Measurements from ENCODE around the gene USP53. TPM values are rescaled to one million over a fixed set of nuclear protein-coding genes. Genes with fewer than 3 reads are reported as not detected.
"Not testable (repeated sequence)": the region's sequence is repeated elsewhere in the genome, so short reads cannot be mapped to it uniquely, and the experiment has no call there.

Gene USP53
- polyA plus RNA-seq, 10 donors = 7.5 to 13.9 (median 9.9) TPM

DNA sequence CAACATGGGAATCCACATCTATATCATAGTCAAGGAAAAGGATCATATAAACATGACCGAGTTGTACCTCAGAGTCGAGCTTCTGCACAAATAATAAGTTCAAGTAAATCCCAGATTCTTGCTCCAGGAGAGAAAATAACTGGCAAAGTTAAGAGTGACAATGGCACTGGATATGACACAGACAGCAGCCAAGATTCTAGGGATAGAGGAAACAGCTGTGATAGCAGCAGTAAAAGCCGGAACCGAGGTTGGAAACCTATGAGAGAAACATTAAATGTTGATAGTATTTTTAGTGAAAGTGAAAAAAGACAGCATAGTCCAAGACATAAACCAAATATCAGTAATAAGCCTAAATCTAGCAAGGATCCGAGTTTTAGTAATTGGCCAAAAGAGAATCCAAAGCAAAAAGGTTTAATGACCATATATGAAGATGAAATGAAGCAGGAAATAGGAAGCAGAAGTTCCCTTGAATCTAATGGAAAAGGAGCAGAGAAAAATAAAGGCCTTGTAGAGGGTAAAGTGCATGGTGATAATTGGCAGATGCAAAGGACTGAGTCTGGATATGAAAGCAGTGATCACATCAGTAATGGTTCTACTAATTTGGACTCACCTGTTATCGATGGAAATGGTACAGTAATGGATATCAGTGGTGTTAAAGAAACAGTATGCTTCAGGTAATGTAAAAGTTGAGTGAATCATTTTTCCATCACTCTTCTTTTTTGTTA lies 59.0 kb downstream of the USP53 start:
- DNase-seq = peak in 1 of 3 donors; percentile 4

DNA sequence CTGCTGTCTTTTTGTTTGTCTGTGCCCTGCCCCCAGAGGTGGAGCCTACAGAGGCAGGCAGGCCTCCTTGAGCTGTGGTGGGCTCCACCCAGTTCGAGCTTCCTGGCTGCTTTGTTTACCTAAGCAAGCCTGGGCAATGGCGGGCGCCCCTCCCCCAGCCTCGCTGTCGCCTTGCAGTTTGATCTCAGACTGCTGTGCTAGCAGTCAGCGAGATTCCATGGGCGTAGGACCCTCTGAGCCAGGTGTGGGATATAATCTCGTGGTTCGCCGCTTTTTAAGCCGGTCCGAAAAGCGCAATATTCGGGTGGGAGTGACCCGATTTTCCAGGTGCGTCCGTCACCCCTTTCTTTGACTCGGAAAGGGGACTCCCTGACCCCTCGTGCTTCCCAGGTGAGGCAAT lies 67.0 kb downstream of the USP53 start:
- not testable (repeated sequence) for DNase-seq

DNA sequence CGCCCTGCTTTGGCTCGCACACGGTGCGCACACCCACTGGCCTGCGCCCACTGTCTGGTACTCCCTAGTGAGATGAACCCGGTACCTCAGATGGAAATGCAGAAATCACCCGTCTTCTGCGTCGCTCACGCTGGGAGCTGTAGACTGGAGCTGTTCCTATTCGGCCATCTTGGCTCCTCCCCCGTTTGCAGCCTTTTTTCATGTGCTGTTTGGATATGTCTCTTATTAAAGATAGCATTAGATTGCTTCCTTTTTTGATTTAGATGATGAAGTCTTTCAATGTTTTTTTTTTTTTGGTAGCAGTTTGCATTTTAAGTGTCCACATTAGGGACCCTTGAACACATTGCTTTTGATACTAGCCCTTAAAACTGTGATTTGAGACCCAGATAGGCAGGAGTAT lies 67.4 kb downstream of the USP53 start:
- DNase-seq = not testable (repeated sequence)

DNA sequence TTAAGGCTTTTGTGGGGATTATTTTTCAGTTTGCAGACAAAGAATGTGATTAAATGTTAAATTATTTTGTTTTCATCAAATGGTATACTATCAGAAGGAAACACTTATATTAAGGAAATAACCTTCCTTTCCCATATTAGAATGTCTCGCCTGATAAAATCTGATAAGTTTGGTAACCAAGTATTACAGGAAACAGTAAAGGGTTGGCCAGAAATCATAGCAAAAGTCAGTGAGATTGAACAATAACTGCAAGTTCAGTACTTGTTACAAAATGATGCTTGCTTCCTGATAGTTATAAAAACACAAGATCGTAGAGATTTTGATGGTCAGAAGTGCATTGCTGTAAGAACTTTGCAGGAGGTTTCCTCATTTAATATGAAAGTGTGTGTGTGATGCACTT lies 68.9 kb downstream of the USP53 start:
- DNase-seq = no peak

DNA sequence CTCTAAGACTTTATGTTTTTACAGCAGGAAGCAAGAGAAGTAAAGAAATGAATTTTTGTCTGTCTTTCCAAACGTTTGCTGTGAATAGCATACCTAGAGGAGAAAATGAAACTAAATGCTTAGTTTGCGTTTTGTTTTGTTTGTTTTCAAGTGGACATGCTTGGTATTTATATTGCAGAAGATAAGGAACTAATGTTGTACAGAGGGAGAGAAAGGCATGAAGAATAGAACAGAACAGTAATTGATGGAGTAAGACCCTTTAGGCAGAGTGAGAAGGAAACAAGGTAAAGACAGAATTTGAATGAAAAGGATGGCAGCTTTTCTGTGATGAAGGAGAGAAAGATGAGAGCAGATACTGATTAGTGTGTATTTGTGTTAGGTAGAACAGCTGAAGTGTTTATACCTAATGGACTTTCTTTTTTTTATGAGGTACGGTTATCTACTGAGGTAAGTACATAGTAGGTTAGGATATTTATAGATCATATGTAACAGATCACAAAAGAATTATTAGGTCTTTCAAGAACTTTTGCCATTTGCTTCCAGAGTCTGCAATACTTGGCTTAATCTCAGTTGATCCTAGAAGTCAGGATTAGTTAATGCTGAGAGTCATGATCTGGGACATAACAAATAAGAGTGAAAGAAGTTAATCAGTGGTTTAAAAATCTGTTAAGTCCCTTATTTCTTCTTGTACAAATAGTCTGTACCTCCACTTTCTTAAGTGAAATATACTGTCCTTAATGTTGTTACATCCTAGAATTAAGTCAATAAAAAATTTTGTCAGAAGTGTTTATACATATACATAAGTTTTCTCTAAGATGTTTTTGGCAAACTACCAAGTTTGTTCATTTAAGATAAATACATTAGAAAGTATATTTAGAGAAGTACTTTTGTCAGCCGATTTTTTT lies 72.6 kb downstream of the USP53 start:
- DNase-seq = peak in 1 of 3 donors; percentile 38

DNA sequence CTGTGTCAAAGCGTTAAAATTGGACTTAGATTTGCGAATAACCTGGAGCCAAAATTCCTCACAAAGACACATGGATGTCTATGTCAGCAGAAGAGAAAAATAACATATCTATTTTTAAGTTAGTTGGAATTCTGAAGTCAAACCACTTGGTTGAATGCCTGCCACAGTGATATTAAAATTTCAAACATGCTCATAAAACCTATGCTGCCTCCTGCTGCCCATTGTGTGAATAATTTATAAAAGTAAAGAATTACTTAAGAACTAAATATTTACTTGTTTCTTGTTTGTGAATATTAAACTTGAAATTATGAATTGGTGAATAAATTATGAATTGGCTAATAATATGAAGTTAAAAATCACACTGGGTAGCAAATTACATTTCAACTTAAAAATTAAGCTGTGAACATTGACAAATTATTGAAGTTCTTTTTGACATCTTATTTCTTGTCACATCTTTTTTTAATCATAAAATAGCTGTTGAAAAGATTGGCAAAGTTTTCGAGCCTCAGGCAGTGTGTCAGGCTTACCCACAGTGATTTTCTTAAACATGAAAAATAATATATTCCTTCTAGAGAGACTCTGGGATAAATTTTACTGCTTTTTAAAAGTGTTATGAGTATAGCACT lies 74.0 kb downstream of the USP53 start:
- peak; percentile 66 to 77 (median 76) for DNase-seq

DNA sequence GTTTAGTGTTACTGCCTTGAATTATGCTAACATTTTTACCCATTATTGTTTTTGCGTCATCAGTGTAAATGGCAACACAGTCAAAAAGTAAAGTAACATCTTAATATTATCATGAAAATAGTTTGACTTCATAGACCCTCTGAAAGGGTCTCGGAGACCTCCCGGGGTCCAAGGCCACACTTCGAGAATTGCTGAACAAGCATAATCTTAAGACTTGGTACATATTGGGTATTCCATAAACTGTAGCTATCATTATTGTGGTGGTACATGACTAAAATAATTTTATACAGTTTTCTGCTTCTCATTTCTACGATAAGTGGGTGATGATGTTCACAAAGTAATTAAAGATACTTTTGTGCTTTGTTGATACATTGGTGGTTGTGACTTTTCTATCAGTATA lies 76.8 kb downstream of the USP53 start:
- DNase-seq = no peak

DNA sequence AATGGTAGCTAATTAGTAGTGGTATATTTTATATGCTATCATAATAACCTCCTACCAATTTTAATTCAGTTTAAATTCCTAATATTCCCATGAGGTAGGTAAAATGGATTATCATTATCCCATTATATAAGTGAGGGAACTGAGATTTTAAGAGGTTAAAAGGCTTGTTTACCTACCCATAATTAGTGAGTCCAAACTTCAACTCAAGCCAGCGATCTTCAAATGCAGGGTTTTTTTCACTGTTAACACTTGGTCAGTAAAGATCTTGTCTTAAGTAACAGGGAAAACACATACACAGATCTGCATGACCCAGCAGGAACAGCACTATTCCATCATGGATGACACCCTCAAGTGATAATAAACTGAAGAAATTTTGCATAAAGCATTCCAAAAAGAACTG lies 78.1 kb downstream of the USP53 start:
- no peak for DNase-seq

DNA sequence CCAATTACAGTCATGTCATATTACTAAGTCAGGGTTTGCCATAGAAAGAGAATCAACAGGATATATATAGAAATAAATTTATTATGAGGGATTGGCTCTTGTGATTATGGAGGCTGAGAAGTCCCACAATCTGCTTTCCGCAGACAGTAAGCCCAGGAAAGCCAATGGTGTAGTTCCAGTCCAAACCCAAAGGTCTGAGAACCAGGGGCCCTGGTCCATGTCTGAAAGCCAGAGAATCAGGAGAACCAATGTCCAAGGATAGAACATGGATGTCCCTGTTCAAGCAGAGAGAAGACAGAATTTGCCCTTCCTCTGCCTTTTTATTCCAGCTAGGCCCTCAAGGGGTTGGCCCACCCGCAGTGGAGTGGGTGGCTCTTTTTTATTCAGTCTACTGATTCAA lies 83.8 kb downstream of the USP53 start:
- no peak for DNase-seq

DNA sequence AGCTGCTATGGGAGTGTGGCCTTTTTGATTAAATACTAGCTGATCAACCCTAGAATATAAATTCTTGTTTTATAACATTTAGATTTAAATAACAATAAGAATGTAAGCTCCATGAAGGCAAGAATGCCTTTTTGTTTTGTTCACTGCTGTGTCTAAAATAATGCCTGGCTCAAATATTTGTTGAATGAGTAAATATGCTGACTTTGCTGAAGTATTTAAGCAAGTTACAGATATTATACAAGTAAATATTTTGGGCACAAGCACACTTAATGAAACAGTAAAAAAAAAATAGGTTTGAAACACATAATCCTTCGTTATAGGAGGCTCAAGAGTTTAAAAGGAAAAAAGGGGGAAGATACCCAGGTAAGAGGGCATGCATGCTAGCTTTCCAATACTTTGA lies 85.3 kb downstream of the USP53 start:
- DNase-seq = no peak

DNA sequence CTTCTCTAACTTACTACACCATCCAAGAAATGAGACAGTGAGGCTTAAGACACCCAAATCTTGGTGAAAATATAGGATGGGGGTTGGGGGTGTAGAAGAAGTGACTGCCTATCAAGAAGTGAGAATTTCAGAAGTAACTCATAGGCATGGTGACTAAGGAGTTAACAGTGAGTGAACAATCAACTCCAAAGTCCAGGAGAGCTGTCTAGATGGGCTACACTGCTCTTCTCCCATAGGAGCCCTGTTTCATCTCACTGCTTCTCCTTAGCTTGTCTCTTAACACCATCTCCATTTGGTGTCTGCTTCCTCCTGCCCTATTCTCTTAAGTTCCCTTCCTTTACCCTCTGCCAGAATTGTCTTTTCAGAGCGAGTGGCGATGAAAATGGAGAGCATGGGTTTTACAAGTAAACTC lies 86.8 kb downstream of the USP53 start:
- no peak for DNase-seq

DNA sequence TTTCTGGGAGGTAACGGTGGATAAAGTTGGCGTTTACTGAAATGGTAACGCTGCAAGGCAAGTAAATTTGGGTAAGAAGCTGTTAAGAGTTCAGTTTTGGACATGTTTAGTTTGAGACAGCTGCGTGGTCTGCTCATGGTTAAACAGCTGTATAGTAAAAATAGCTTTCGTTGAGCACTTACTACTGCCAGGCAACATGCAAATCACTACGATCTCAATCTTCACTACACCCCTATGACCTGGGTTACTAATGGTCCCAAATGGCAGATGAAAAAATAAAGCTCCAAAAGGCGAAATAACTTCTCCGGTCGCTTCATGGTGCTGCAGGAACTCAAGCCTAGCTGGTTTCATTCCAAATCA lies 87.2 kb downstream of the USP53 start:
- no peak for DNase-seq

DNA sequence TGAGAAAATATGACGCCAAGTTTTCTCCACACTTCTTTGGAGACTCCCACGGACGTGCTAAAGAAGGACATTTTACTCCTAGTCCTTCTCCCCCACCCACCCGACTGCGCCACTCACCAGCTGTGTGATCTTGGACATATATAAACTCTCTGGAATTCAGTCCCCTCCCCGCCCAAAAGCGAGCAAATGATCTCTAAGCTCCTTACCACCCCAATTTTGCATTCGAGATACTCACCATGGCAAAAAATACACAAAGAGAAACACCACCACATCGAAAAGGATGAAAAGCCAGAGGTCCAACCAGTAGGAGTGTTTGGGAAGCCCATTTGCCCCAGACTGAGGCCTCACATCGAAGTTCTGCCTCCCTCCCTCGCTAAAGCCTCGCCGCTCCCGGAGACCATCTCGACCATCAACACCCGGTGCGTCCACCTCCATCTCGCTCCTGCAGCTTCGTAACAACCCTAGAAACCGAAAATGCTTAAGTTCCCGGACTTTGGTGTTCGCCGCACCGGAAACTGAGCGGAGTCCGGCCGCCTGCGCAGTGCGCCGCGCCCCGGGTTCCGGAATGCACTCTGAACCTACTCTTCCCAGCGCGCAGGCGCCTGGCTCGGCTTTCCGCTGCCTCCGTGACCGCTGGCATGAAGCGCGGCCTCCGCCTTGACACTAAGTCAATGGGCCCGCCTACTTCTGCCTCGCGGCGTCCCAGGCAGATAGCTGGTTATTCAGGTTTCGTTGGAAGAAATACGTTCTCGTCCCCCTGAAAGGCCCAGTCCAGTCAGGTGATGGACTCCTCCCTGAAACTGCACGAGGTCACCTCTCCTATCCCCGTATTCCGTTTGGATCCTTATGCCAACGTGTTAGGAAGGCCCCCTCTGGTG lies 87.8 kb downstream of the USP53 start:
- DNase-seq = peak; percentile 91 to 96 (median 93)

DNA sequence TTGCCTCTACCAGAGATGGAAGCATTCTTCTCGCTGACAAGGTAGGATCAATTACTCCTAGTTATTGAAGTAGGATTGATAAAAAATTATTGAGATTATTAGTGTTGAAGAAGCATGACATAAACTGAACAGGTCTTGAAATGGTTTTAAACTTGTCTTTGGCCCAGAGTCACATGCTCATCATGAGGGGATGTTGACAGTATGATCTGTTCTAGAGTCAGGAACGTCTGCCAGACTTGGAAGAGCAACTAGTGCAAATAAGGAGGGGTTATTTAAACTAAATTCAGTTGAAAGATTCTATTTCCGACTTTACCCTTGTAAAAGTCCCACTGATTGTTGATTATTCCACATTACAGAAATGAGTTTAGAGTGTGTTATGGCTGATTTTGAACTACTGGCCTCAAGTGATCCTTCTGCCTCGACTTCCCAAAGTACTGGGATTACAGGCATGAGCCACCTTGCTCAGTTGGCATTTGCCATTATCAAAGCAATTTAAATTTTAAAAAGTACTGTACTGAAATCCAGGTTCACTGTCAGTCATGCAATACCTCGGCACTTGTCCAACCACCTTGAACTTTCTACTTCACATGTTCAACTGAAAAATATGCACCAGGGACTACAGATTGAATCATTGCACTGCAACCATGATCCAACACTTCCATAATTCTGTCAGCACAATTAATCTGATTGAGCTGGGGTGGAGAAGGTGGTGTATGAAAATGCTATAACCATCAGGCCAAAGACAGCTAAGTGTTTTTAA lies 89.7 kb downstream of the USP53 start:
- no peak for DNase-seq

DNA sequence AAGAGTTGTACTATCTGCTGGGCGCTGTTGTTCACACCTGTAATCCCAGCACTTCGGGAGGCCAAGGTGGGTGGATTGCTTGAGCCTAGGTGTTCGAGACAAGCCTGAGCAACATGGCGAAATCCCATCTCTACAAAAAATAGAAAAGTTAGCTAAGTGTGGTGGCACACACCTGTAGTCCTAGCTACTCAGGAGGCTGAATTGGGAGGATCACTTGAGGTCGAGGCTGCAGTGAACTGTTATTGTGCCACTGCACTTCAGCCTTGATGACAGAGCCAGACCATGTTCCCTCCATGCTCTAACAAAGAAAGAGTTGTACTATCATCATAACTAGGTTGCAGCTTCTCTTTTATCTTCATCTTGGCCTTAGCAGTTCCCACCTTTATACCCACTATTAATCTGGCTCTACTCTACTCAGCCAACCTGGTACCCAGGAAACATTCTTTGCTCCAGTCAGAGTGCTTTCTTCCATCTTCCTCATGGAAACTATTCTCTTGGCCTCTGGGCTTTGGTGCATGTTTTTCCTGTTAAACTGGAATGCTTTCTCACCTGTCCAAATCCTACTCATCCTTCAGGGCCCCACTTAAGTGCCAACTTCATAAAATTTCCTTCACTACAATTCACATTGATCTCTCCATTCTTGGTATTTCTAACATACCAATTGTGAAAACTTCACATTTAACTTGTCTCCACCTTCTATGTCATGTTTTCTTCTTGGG lies 91.2 kb downstream of the USP53 start:
- no peak for DNase-seq

DNA sequence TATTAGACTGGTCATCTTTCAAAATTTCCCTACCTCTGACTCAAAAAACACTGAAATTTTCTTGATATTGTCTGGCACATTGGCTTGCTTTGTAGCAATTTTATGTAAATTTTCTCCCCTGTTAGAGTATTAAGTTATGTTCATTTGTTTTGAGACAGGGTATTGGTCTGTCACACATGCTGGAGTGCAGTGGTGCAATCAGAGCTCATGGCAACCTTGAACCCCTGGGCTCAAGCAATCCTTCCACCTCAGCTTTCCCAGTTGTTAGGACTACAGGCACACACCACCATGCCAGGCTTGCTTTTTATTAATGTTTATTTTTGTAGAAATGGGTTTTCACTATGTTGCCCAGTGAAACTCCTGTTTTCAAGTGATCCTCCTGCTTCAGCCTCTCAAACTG lies 91.9 kb downstream of the USP53 start:
- DNase-seq = no peak

DNA sequence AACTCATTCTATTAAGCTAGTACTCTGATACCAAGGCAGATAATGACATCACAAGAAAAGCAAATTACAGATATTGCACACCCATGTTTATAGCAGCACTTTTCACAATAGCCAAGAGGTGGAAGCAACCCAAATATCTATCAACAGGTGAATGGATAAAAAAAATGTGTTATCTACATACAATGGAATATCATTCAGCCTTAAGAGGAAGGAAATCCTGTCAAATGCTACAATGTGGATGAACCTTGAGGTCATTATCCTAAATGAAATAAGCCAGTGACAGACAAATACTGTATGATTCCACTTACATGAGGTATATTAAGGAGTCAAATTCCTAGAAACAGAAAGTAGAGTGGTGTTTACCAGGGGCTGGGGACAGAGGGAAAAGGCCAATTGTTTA lies 95.1 kb downstream of the USP53 start:
- no peak for DNase-seq

DNA sequence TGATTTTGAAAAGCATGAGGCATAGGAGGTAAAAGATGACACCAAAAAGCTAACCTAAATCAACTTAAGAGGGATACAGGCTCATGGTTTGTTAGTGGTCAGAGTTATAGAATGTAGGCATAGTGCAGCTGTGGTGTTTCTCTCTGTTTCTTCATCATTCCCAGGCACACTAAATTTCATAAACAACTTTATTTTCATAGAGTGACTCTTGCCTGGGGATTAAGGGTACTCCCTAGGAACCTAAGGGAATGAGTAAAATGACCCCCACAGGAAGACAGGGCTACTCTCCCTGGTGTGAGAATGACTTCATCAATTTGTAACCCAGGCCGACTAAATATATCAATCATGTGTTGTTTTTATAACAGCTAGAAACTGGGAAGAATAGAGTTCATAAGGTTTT lies 98.3 kb downstream of the USP53 start:
- DNase-seq = no peak

DNA sequence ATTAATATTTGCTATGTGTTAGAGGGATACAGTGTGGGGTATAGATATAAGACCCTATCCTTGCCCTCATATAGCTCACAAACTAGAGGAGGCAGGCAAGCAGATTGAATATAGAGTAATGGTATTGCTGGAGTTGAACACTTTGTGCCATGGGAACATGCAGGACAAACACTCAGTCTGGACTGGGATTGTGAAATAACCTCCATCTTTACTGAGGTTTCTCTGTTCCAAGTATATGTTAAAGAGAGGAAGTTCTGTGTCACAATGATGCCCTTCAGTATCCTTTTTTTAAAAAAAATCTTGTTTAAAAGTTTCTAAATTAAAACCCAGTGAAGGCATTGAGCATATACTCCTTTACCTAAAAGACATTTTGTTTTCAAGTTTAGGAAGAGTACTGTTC lies 100.7 kb downstream of the USP53 start:
- DNase-seq = no peak

DNA sequence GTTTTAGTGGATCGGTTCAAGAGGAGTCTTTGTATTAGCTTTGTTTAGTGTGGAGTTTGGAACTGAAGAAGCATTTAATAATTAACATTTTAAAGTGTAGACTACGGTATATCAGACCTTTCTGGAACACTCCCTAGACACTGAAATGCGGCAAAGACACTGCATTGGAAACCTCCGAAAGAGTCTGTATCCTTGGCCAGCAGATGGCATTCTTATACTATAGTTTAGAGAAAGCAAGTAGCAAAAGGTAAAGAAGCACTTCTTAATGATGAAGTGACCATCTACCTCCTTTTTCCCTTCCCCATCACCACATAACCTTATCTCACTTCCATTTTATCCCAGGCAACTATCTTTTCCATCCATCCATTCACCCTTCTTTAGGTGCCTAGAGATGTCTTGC lies 101.8 kb downstream of the USP53 start:
- DNase-seq = peak in 2 of 3 donors; percentile 35 to 55
